Activated T-helper 17 cell treated with anti-CD3 and anti-CD28 coated beads, Interleukin-2, amount 50 U/mL, for 72 hours (primary cell): ENCODE measurements around the gene NRG2. TPM values are rescaled to one million over a fixed set of nuclear protein-coding genes. Genes with fewer than 3 reads are reported as not detected.

Source experiments
- ATAC-seq: fragments of 150-1000 bp; cut with Tn5 transposase; replicated peaks from 2 replicates; pipeline ENCODE4 v1.10.0; 2021; ENCODE audit warnings: mild to moderate bottlenecking, moderate library complexity
- H3K27ac Mint-ChIP-seq: one replicate; pipeline ENCODE4 v1.8.0; 2022; ENCODE audit warnings: mixed read lengths
- H3K27me3 Mint-ChIP-seq: one replicate; pipeline ENCODE4 v1.8.0; 2022; ENCODE audit warnings: mixed read lengths
- H3K36me3 Mint-ChIP-seq: one replicate; pipeline ENCODE4 v1.8.0; 2022; ENCODE audit warnings: low read depth, mild to moderate bottlenecking, mixed read lengths
- H3K4me1 Mint-ChIP-seq: one replicate; pipeline ENCODE4 v1.8.0; 2022; ENCODE audit warnings: mixed read lengths
- H3K4me3 Mint-ChIP-seq: one replicate; pipeline ENCODE4 v1.8.0; 2022; ENCODE audit warnings: mild to moderate bottlenecking, mixed read lengths
- H3K9me3 Mint-ChIP-seq: one replicate; pipeline ENCODE4 v1.8.0; 2022; ENCODE audit warnings: mixed read lengths
- total RNA-seq, 2 donors: library from RNA; stranded (reverse); gene quantifications; one replicate each; pipeline ENCODE4 v1.2.3, GENCODE V29; 2022

Gene NRG2
- total RNA-seq, 2 donors from 2014 or later, result 0.11 to 0.48 TPM

- H3K36me3 Mint-ChIP-seq, result no peaks in the 10 kb centered on the region
- H3K27ac Mint-ChIP-seq, result no peak overlapping the region
- no peak overlapping the region for H3K4me3 Mint-ChIP-seq
- H3K9me3 Mint-ChIP-seq, result no peaks in the 10 kb centered on the region
- no peak for ATAC-seq
- H3K27me3 Mint-ChIP-seq, result peaks cover 16% of the 10 kb centered on the region
- no peaks in the 10 kb centered on the region for H3K4me1 Mint-ChIP-seq
Measured at GRCh38 chr5:139836469-139837208, 206.5 kb downstream of the NRG2 start.

GRCh38 chr5:139835656-139836055, 207.4 kb downstream of the NRG2 start:
- no peaks in the 10 kb centered on the region for H3K36me3 Mint-ChIP-seq
- H3K27me3 Mint-ChIP-seq, result peaks cover 18% of the 10 kb centered on the region
- ATAC-seq, result no peak
- no peak overlapping the region for H3K27ac Mint-ChIP-seq
- H3K9me3 Mint-ChIP-seq, result no peaks in the 10 kb centered on the region
- no peaks in the 10 kb centered on the region for H3K4me1 Mint-ChIP-seq
- H3K4me3 Mint-ChIP-seq, result no peak overlapping the region

- Mint-ChIP-seq H3K36me3 (no peaks in the 10 kb centered on the region), H3K27me3 (peaks cover 18% of the 10 kb centered on the region), H3K4me3 (no peak overlapping the region), H3K4me1 (no peaks in the 10 kb centered on the region), H3K27ac (no peak overlapping the region), H3K9me3 (no peaks in the 10 kb centered on the region)
- ATAC-seq, result no peak
Measured at GRCh38 chr5:139833525-139833924, 209.6 kb downstream of the NRG2 start.

- Mint-ChIP-seq H3K9me3 (no peaks in the 10 kb centered on the region), H3K27ac (no peak overlapping the region), H3K36me3 (no peaks in the 10 kb centered on the region), H3K27me3 (peaks cover 20% of the 10 kb centered on the region), H3K4me1 (no peaks in the 10 kb centered on the region), H3K4me3 (no peak overlapping the region)
- ATAC-seq, result no peak
Measured at GRCh38 chr5:139831624-139832023, 211.5 kb downstream of the NRG2 start.

GRCh38 chr5:139829471-139829870, 213.6 kb downstream of the NRG2 start:
- ATAC-seq, result no peak
- Mint-ChIP-seq H3K9me3 (no peaks in the 10 kb centered on the region), H3K27me3 (peaks cover 6% of the 10 kb centered on the region), H3K4me1 (no peaks in the 10 kb centered on the region), H3K27ac (no peak overlapping the region), H3K4me3 (no peak overlapping the region), H3K36me3 (no peaks in the 10 kb centered on the region)

- H3K4me1 Mint-ChIP-seq, result no peaks in the 10 kb centered on the region
- H3K9me3 Mint-ChIP-seq, result no peaks in the 10 kb centered on the region
- peaks cover 5% of the 10 kb centered on the region for H3K27me3 Mint-ChIP-seq
- no peak overlapping the region for H3K4me3 Mint-ChIP-seq
- H3K36me3 Mint-ChIP-seq, result no peaks in the 10 kb centered on the region
- no peak for ATAC-seq
- H3K27ac Mint-ChIP-seq, result no peak overlapping the region
Measured at GRCh38 chr5:139828207-139828895, 214.7 kb downstream of the NRG2 start.

- Mint-ChIP-seq H3K27ac (no peak overlapping the region), H3K9me3 (no peaks in the 10 kb centered on the region), H3K4me3 (no peak overlapping the region), H3K4me1 (no peaks in the 10 kb centered on the region), H3K36me3 (no peaks in the 10 kb centered on the region), H3K27me3 (peaks cover 6% of the 10 kb centered on the region)
- ATAC-seq, result no peak
Measured at GRCh38 chr5:139825690-139826089, 217.4 kb downstream of the NRG2 start.

GRCh38 chr5:139823757-139824355, 219.2 kb downstream of the NRG2 start:
- Mint-ChIP-seq H3K9me3 (peaks cover 6% of the 10 kb centered on the region), H3K36me3 (no peaks in the 10 kb centered on the region), H3K4me1 (no peaks in the 10 kb centered on the region), H3K27me3 (peaks cover 14% of the 10 kb centered on the region), H3K4me3 (no peak overlapping the region), H3K27ac (no peak overlapping the region)
- no peak for ATAC-seq

GRCh38 chr5:139822553-139823425, 220.3 kb downstream of the NRG2 start:
- Mint-ChIP-seq H3K27me3 (peaks cover 16% of the 10 kb centered on the region), H3K4me3 (no peak overlapping the region), H3K4me1 (no peaks in the 10 kb centered on the region), H3K9me3 (peaks cover 9% of the 10 kb centered on the region), H3K36me3 (no peaks in the 10 kb centered on the region), H3K27ac (no peak overlapping the region)
- no peak for ATAC-seq

- Mint-ChIP-seq H3K36me3 (no peaks in the 10 kb centered on the region), H3K4me1 (no peaks in the 10 kb centered on the region), H3K27me3 (peaks cover 14% of the 10 kb centered on the region), H3K4me3 (no peak overlapping the region), H3K27ac (no peak overlapping the region), H3K9me3 (peaks cover 9% of the 10 kb centered on the region)
- no peak for ATAC-seq
Measured at GRCh38 chr5:139821806-139822552, 221.1 kb downstream of the NRG2 start.

GRCh38 chr5:139820606-139821005, 222.5 kb downstream of the NRG2 start:
- peaks cover 9% of the 10 kb centered on the region for H3K9me3 Mint-ChIP-seq
- H3K27me3 Mint-ChIP-seq, result peaks cover 17% of the 10 kb centered on the region
- no peak overlapping the region for H3K27ac Mint-ChIP-seq
- H3K4me1 Mint-ChIP-seq, result no peaks in the 10 kb centered on the region
- H3K4me3 Mint-ChIP-seq, result no peak overlapping the region
- no peak for ATAC-seq
- H3K36me3 Mint-ChIP-seq, result no peaks in the 10 kb centered on the region

GRCh38 chr5:139820130-139820529, 223.0 kb downstream of the NRG2 start:
- no peaks in the 10 kb centered on the region for H3K4me1 Mint-ChIP-seq
- no peak overlapping the region for H3K27ac Mint-ChIP-seq
- no peak for ATAC-seq
- H3K4me3 Mint-ChIP-seq, result no peak overlapping the region
- peaks cover 17% of the 10 kb centered on the region for H3K27me3 Mint-ChIP-seq
- peaks cover 9% of the 10 kb centered on the region for H3K9me3 Mint-ChIP-seq
- H3K36me3 Mint-ChIP-seq, result no peaks in the 10 kb centered on the region

- Mint-ChIP-seq H3K27me3 (peaks cover 17% of the 10 kb centered on the region), H3K4me3 (no peak overlapping the region)
Measured at GRCh38 chr5:139817970-139818369, 225.1 kb downstream of the NRG2 start.

GRCh38 chr5:139817362-139817761, 225.7 kb downstream of the NRG2 start:
- Mint-ChIP-seq H3K4me3 (no peak overlapping the region), H3K9me3 (peaks cover 9% of the 10 kb centered on the region)
- ATAC-seq, result no peak

More at GRCh38 chr5:139817970-139818369, 225.1 kb downstream of the NRG2 start:
- Mint-ChIP-seq H3K36me3 (no peaks in the 10 kb centered on the region), H3K27ac (no peak overlapping the region), H3K9me3 (peaks cover 9% of the 10 kb centered on the region), H3K4me1 (no peaks in the 10 kb centered on the region)
- ATAC-seq, result no peak

More at GRCh38 chr5:139817362-139817761, 225.7 kb downstream of the NRG2 start:
- Mint-ChIP-seq H3K36me3 (no peaks in the 10 kb centered on the region), H3K27ac (no peak overlapping the region), H3K4me1 (no peaks in the 10 kb centered on the region), H3K27me3 (peaks cover 17% of the 10 kb centered on the region)
